NCI-H1092 (cell line): ENCODE data around the gene MSTO1.
"Not testable (repeated sequence)": the region's sequence is repeated elsewhere in the genome, so short reads cannot be mapped to it uniquely, and the experiment has no call there.

Source experiments
- DNase-seq: peaks from one replicate; lab custom pipeline; 2025; lab: John Stamatoyannopoulos, UW

MSTO1 gene

DNA sequence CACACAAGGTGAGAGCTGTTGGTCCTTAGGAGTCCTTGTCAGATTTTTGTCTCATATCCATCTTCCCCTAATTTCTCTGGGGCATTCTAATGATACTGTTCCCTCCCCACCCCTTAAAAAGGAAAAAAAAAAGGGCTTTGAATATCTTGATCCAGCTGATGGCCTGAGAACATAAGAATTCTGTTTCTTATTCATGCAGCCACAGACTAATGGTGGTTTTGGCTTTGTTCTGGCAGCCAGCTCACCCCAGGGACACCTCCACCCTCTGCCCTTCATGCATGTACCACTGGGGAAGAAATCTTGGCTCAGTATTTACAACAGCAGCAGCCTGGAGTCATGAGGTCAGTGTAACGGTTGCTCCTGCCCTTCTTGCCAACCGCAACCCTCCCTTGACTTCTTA lies 3.2 kb downstream of the MSTO1 start:
- not testable (repeated sequence) for DNase-seq

DNA sequence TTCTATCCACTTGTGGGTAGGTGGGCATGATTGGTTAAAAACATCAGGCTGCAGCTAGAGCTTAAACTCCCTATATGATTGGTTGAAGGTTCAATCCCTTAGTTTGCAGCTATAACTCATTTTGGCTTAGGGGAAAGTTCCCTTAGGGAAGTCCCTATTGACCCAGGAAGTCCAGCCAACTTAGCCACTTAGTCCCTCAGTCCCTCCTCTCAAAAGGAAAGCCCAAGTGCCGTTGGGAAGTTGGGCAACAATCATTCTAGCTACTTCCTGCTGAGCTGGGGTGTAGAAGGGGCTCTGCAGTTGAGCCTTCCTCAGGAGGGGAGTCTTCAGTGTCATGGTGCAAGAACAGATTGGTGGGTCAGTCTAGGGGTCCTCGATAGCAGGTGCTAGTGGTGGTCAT lies 12.2 kb downstream of the MSTO1 start:
- DNase-seq: no peak

DNA sequence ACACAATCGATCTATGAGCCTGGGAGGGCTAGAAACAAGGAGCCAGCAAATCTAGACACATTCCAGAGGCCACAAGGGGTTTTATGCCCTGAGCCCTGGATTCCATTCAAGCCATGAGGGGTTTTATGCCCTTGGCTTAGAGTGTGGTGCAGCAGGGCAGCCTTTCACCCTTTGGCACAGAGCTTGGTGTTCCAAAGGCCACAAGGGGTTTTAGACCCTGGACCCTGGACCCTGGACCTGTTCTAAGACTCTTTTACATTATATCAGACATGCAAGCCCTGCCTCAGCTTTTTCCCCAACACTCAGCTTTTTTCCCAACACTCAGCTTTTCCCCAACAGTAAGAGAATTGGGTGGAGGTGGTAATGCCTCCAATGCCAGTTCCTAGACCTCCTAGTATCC lies 13.3 kb downstream of the MSTO1 start:
- DNase-seq: no peak

DNA sequence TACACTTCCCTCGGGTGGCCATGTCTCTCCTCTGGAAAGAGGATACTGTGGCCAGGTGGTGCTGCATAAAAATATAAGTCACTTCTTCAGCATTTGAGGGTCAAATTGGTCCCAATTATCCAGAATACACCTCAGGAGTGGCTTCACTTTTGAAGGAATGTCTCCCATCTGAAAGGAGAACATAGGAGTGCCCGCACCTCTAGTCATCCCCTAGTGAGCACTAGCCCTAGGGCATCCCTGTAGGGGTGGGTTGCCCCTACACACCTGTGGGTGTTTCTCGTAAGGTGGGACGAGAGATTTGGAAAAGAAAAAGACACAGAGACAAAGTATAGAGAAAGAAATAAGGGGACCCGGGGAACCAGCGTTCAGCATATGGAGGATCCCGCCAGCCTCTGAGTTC lies 16.4 kb downstream of the MSTO1 start:
- not testable (repeated sequence) for DNase-seq

DNA sequence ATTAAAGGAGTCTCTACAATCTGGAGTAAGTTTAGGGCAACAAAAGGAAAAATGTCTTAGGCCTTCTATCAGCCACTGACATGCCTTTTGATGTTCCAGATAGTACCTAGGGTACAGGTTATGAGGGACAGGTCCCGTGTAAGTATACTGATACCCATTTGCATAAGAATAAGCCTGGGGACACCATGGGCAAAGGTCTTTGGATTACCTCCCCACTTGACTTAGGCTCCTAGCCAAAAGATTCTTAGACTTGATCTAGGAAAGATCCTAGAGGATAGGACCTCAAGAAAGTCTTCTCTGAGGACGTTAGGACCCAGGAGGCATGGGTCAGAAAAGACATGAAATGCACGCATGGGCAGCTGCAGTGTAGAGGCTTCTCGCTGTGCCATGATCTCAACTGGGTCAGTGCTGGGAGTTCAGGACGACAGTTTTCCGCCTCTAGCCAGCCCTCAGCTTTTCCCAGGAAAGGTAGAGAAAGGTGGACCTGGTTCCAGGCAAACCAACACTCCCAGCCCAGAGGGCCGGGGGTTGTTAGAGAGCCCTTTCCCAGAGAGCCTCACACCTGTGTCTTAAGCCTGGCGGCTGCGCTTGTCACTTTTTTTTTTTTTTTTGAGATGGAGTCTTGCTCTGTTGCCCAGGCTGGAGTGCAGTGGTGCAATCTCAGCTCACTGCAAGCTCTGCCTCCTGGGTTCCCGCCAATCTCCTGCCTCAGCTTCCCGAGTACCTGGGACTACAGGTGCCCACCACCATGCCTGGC lies 26.6 kb downstream of the MSTO1 start:
- no peak for DNase-seq

DNA sequence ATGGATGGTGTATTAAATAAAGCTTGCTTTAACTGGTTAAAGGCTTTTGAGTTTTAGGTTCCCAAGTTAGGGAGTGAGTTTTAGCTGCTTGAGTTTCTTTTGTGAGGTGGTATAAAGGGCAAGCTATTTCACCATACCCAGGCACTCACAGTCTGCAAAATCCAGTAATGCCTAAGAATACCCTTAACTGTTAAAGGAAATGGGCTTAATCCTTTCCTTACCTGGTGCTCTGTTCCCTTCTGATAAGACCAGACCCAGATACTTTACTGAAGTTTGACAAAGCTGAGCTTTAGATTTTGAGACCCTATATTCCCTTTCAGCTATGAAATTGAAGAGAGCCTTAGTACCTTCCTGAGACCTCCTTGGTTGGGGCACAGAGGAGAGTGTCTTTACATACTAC lies 30.3 kb downstream of the MSTO1 start:
- DNase-seq: no peak

DNA sequence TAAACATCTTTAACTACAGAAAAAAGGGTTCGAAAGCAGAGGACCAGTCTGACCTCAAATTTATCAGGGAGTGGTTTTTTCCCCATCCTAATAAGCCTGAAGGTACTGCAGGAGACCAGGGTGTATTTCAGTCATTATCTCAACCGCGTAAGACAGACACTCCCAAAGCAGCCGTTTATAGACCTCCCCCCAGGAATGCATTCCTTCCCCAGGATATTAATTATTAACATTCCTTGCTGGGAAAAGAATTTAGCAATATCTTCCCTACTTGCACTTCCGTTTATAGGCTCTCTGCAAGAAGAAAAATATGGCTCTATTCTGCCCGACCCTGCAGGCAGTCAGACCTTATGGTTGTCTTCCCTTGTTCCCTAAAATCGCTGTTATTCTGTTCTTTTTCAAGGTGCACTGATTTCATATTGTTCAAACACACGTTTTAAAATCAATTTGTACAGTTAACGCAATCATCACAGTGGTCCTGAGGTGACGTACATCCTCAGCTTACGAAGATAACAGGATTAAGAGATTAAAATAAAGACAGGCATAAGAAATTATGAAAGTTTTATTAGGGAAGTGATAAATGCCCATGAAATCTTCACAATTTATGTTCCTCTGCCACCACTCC lies 32.7 kb downstream of the MSTO1 start:
- not testable (repeated sequence) for DNase-seq

DNA sequence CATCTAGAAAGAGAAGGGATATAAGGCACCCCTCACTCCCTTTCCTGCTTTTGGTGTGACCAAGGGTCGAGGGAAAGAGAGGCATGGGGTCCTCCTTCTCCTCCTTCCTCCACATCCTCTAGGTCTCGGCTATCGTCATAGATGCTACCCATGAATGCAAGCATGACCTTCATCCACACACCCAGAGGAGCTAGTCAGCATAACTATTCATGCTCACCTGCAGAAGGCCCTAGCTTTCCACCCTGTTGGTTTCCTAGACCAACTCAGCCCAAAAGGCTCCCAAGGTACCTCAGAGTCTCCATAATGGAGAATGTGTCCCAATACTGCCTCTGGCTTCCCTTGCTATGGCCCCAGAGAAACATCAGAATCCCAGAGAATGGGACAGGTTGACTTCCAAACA lies 33.2 kb downstream of the MSTO1 start:
- DNase-seq: no peak

DNA sequence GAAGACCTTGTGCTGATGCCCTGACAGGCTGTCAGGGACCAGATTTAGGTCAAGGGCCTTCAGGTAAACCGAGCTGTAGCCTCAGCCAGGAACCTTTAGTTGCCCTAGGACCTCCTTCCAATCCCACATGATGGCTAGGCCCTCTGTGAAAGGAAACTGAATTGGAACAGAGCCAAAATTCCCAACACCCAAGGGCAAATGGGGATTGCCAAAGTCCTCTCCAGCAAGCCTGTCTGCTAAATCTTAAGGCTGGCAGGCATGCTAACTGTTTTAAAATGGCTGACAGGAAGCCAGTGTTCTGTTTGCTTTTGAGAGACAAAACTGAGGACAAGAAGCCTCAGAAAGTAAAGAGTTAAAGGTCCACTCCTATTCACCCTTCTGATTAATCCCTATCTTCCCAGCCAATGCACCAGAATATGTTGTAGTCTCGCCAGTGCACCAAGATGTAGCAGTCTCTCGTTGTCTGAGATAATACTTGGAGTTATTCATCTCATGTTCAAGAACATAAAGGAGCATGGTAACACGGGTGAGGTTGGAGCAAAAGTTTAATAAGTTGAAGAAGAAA lies 35.1 kb downstream of the MSTO1 start:
- DNase-seq: no peak

DNA sequence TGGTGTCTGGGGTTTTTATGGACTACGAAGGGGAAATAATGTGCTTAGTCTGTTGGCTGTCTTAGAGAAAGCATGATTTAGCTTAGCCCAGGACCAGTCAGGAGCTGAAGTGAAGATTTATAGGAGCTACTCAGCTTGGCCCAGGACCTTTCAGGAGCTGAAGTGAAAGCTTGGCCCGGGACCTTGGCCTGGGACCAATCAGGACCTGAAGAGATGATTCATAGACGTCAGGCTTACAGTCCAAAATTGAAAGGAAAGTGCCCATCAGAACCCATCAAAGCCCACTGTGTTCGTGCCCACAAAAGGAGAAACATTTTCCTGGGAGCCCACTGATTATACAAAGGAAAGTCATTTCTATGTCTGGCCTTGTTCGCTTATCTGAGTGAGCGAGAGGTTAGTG lies 35.6 kb downstream of the MSTO1 start:
- no peak for DNase-seq

DNA sequence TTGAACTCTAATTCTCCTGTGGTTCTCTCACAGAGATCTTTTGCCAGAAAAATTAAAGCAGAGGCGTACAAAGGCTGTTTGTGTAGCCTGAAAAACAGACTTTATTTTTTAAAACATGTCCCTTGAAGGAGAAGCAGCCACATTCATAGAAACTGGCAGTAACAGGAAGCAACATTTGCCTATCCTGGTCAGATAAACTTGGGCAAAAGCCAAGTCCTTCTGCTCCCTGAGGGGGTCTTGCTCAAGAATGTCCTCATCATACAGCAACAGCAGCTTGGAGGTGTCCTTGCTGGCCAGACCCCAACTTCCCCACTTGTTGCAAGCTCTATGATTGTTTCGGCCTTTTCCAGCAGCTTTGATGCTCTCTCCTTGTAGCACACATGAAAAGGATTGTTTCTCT lies 36.3 kb downstream of the MSTO1 start:
- no peak for DNase-seq

DNA sequence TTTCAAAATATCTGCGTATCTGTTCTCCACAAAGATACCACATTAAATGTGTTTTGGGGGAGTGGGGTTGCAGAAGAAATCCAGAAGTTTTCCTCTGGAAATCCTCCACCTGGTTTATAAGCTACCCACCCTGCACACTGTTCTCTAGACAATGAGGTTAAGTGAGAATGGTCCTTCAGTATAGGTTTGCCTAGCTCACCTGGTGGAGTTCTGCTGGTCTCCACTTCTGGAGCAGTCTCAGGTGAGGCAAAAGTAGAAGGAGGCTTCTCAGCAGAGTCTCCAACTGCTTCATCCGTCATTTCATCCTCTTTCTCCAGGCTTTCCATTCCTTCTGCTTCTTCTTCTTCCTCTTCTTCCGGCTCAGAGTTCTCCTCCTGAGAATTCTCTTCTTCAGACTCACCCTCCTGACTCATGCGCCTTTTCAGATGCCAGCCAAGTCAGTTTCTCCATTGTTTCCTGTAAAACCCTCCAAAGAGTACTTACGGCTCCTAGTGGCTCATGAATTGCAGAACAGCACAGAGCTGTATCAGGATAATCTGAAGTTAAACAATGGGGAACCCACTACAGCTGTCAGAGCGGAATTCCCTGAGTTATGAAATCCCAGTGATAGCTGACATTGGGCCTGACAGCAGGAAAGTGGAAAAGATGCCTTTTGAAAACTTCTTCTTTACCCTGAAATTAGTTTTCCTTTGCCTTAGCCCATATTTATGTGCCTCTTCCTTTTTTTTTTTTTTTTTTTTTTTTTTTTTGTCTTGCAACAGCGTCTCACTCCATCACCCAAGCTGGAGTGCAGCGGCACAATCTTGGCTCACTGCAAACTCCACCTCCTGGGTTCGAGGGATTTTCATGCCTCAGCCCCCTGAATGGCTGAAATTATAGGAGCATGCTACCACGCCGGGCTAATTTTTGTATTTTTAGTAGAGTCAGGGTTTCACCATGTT lies 38.5 kb downstream of the MSTO1 start:
- DNase-seq: no peak

DNA sequence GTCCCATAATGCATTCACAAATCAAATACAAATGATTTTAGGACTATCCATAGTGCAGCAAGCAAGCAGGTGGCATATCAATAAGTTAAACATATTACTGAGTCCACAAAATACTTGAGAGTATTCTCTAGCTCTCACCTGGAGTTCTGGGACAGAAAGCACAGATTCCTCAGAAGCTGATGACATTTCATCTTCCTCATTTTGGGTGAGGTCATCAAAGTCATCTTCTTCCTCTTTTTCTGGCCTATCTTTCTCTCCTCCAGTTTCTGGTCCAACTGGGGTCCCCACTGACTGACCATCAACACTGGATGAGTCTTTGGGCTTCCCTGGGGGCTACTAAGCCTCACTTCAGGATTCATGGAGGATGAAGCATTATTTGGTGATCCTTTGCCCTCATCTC lies 39.7 kb downstream of the MSTO1 start:
- no peak for DNase-seq

DNA sequence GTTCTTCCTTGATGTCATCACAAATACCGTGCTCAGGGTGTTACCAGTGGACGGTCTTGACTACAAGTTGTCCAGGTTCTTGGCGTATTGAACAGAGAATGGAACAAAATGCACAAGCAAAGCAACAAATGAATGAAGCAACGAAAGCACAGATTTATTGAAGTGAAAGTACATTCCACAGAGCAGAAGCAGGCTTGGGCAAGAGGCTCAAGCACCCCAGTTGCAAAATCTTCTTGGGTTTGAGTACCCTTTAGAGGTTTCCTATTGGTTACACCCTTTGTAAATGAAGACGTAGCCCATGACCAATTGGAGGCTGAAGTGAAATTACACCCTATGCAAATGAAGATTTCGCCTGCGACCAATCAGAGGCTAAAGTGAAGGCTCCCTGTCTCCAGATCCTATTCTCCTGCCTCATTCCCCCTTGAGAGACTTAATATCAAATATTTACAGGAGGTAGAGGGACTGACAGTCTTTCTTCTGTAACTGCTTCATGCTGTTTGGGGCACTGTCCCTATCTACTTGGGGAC lies 40.3 kb downstream of the MSTO1 start:
- DNase-seq: no peak

DNA sequence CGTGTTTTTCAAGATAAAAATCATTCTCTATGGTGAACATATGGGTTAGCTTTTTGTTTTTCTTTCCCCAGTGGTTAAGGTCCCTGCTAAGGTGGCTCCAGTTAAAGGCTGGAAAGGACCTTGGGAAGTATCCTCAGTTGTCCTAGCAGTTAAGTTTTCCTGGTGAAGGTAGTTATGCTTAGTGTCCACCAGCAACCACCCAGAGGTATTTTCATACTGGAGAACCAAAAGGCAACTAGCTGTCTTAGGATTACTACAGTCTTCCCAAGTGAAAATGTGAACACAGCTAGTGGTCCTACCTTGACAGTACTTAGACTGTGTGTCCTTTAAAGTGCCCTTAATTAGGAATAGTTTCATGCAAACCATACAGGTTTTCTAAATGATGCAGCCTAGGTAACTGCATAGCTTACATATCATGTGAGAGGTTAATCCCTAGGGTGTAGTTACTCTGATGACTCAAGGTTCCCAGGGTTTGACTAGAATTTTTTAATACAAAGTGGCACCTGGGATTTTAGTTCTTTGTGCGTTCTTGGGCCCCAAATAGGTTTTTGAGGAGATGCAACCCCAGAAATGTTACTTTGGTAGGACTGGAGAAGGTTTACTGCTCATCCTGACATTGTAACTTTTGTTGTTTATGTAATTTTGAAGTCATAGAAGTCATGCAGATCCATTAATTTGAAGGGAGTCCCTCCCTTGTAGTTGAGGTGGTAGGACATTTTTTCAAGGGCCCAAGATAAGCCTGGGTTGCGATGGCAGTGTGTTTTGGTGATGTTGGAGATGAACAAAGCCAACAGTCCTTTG lies 42.0 kb downstream of the MSTO1 start:
- no peak for DNase-seq

DNA sequence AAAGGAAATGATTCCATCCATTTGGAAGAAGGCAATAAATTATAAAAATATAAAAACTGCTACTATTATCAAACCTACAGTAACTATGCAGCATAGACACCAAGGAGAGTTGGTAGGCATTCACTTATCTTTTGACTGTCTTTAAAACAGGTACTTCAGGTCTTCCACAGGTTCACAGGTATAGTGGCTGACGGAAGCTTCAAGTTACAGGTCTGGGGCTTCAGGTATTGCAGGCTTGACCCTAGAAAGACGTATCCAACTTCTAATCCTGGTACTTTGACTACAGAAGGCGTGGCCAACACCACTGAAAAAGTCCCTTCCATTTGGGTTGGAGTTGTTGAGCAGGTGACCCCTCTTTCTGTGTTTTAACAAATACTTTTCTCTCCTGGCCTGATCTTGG lies 42.9 kb downstream of the MSTO1 start:
- no peak for DNase-seq

DNA sequence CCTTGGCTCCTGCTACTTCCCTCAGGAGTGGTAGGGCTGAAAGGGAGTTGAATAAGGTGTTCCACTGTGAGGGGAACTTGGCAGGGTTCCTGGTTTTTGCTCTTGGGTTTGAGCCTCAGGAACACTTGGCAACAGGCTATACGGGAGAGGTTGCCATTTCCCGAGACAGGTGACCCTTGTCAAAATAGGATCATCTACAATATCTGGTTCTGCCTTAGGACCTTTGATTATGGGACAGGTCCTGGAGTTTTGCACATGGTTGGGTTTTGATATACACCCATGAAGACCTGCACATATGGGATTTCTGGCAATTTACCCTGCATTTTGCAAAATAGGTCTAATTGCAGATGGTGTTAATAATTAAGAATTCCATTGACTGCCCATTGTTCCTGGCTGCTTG lies 47.4 kb downstream of the MSTO1 start:
- peak; percentile 49 for DNase-seq

DNA sequence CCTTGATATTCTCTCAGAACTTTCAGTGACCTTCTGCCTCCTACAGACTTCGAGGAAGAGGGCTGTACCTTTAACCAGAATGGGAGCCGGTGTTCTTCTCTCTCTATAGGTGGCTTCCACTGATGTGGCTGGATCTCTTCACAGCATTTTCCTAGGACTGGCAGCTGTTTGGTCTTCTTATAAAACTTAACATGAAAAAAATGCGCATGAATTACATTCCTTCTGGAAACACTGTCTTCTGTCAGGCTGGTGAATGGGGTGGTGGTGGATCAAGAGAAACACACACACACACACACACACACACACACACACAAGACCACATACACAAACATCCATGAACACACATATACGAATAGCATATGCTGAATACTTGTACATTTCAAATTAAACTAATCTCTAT lies 51.2 kb downstream of the MSTO1 start:
- not testable (repeated sequence) for DNase-seq
